Activated CD8-positive, alpha-beta memory T cell treated with anti-CD3 and anti-CD28 coated beads for 24 hours (primary cell): ENCODE data around the gene ABO.
"Not testable (repeated sequence)": the region's sequence is repeated elsewhere in the genome, so short reads cannot be mapped to it uniquely, and the experiment has no call there.

Source experiments
- DNase-seq: peaks from one replicate; pipeline ENCODE4 v3.0.0-alpha.2; 2020

Gene ABO

GRCh38 chr9:133223159-133223756 lies 51.7 kb downstream of the ABO start:
- DNase-seq: peak; percentile 13

- peak; percentile 26 for DNase-seq
These were observed 53.0 kb downstream of the ABO start for GRCh38 chr9:133221994-133222393.

- DNase-seq: peak; percentile 21
These were observed 53.7 kb downstream of the ABO start for GRCh38 chr9:133221177-133221809.

GRCh38 chr9:133218049-133218975 lies 56.7 kb downstream of the ABO start:
- peak; percentile 42 for DNase-seq

- peak; percentile 32 for DNase-seq
These were observed 57.5 kb downstream of the ABO start for GRCh38 chr9:133217333-133217988.

GRCh38 chr9:133214276-133214675 lies 60.7 kb downstream of the ABO start:
- DNase-seq: not testable (repeated sequence)

GRCh38 chr9:133210609-133211008 lies 64.4 kb downstream of the ABO start:
- peak; percentile 51 for DNase-seq

GRCh38 chr9:133210202-133210532 lies 64.8 kb downstream of the ABO start:
- DNase-seq: peak; percentile 11

- peak; percentile 26 for DNase-seq
These were observed 65.4 kb downstream of the ABO start for GRCh38 chr9:133209327-133210201.

- DNase-seq: peak; percentile 11
These were observed 66.1 kb downstream of the ABO start, which contains the start of gene OBP2B for GRCh38 chr9:133208880-133209300. Gene OBP2B (minus strand): TSS chr9:133209250. CDS start chr9:133209199, 51 bp downstream.

- DNase-seq: peak; percentile 35
These were observed 66.7 kb downstream of the ABO start for GRCh38 chr9:133208171-133208879.

GRCh38 chr9:133207540-133208170 lies 67.3 kb downstream of the ABO start:
- peak; percentile 41 for DNase-seq

- peak; percentile 24 for DNase-seq
These were observed 67.9 kb downstream of the ABO start for GRCh38 chr9:133207021-133207531.

- peak; percentile 32 for DNase-seq
These were observed 68.7 kb downstream of the ABO start for GRCh38 chr9:133205996-133206931.

- DNase-seq: peak; percentile 30
These were observed 69.5 kb downstream of the ABO start for GRCh38 chr9:133205481-133205887.
